ENCODE measurements around the gene DDI2.

- TF ChIP-seq CTCF (conservative IDR thresholded peaks at IDR 0.05) (no peak), ZFX (IDR thresholded peaks at IDR 0.05) (no peak)
These were observed 46.4 kb upstream of the DDI2 start for GRCh38 chr1:15570861-15571260.

Measured in C4-2B (cell line).